ENCODE results near the gene ABCF3. TPM values are rescaled to one million over a fixed set of nuclear protein-coding genes. Genes with fewer than 3 reads are reported as not detected.

The ABCF3 gene
- total RNA-seq, 1 donor: 32.4 TPM

DNA sequence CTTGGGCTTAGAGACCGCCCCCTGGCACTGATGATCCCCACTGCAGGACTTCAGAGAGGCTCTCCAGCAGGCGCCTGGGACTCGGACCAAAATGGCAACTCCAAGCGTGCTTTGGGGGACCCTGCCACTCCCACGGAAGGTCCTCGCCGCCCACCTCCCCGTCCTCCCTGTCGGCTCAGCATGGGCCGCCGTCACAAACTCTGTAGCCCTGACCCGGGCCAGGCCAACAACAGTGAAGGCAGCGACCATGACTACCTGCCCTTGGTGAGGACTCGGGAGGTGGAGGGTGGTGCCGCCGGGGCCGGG is 55.1 kb downstream of the ABCF3 start:
- no peak overlapping the region for H3K4me3 ChIP-seq (ENCODE audit: low read depth, low read length)
- TF ChIP-seq, protein P1, sequence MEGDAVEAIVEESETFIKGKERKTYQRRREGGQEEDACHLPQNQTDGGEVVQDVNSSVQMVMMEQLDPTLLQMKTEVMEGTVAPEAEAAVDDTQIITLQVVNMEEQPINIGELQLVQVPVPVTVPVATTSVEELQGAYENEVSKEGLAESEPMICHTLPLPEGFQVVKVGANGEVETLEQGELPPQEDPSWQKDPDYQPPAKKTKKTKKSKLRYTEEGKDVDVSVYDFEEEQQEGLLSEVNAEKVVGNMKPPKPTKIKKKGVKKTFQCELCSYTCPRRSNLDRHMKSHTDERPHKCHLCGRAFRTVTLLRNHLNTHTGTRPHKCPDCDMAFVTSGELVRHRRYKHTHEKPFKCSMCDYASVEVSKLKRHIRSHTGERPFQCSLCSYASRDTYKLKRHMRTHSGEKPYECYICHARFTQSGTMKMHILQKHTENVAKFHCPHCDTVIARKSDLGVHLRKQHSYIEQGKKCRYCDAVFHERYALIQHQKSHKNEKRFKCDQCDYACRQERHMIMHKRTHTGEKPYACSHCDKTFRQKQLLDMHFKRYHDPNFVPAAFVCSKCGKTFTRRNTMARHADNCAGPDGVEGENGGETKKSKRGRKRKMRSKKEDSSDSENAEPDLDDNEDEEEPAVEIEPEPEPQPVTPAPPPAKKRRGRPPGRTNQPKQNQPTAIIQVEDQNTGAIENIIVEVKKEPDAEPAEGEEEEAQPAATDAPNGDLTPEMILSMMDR (IDR thresholded peaks at IDR 0.05; ENCODE audit: insufficient read depth, low read length): no peak
- DNase-seq (ENCODE audit: low read depth): no peak

DNA sequence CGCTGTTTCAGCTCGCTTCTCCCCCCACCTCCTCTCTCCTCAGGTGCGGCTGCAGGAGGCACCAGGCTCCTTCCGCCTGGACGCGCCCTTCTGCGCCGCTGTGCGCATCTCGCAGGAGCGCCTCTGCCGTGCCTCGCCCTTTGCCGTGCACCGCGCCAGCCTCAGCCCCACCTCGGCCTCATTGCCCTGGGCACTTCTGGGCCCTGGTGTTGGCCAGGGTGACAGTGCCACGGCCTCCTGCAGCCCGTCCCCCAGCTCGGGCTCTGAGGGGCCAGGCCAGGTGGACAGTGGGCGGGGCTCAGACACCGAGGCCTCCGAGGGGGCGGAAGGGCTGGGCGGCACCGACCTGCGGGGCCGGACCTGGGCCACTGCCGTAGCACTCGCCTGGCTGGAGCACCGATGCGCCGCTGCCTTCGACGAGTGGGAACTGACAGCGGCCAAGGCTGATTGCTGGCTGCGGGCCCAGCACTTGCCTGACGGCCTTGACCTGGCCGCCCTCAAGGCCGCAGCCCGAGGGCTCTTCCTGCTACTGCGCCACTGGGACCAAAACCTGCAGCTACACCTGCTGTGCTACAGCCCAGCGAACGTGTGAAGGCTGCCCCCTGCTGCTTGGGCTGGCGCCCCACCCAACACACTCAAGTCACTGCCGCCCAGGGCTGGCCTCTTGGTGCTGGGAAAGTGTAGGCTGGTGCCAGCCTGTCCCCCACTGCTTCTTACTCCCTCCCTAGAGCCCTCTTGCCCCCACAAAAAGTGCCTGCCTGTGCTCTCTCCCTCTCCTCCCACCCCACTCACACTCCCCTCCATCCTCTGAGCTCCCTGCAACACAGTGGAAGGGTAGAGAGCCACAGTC is 55.7 kb downstream of the ABCF3 start:
- TF ChIP-seq, protein P1 (IDR thresholded peaks at IDR 0.05; ENCODE audit: insufficient read depth, low read length): peak; percentile 68
- H3K4me3 ChIP-seq (ENCODE audit: low read depth, low read length): no peak overlapping the region
- DNase-seq (ENCODE audit: low read depth): peak; percentile 36

DNA sequence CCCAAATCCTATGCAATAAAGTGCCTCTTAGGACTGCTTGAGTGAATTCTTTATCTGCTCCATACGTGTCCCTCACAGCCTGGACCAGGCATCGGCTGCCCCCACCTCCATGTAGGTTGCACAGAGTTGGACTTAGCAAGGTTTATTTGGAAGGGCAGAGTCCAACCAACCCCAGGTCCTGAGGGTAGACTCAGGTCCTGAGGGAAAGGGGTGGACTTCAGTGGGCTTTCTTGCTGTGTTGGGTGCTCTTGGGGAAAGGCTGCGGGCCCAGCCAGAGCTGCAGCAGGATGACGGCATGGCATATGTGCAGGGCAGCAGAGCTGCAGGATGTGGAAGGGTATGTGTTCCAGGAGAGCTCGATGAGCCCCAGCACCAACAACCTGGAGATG is 56.3 kb downstream of the ABCF3 start:
- TF ChIP-seq, protein P1 (IDR thresholded peaks at IDR 0.05; ENCODE audit: insufficient read depth, low read length): no peak
- no peak overlapping the region for H3K4me3 ChIP-seq (ENCODE audit: low read depth, low read length)
- DNase-seq (ENCODE audit: low read depth): no peak

Small RNA genes within 50 kb of the gene (small RNA-seq; reads per million reads assigned to genes)
- not detected for gene MIR1224

Other genes starting within 250 kb of the ABCF3 start
- 21.2 and 24.2 TPM in 2 replicates for gene ABCC5, start 168.3 kb upstream of the ABCF3 start, total RNA-seq (ENCODE audit: low replicate concordance)
- not detected in 2 replicates for gene HTR3D, start 154.5 kb upstream of the ABCF3 start, total RNA-seq (ENCODE audit: low replicate concordance)
- gene HTR3C, start 133.2 kb upstream of the ABCF3 start, total RNA-seq (ENCODE audit: low replicate concordance): not detected in 2 replicates
- gene HTR3E, start 89.1 kb upstream of the ABCF3 start, total RNA-seq (ENCODE audit: low replicate concordance): not detected in 2 replicates
- 18.4 and 28.1 TPM in 2 replicates for gene EIF2B5, start 50.8 kb upstream of the ABCF3 start, total RNA-seq (ENCODE audit: low replicate concordance)
- gene DVL3, start 30.8 kb upstream of the ABCF3 start, total RNA-seq (ENCODE audit: low replicate concordance): 28.2 and 66.8 TPM in 2 replicates
- gene AP2M1, start 11.3 kb upstream of the ABCF3 start, total RNA-seq (ENCODE audit: low replicate concordance): 364 and 380 TPM in 2 replicates
- gene VWA5B2, start 43.4 kb downstream of the ABCF3 start, total RNA-seq (ENCODE audit: low replicate concordance): 0.72 TPM in 1 of 2 replicates, not detected in the other
- gene ALG3, start 62.8 kb downstream of the ABCF3 start, total RNA-seq (ENCODE audit: low replicate concordance): 12.2 and 34.0 TPM in 2 replicates
- gene EEF1AKMT4, start 63.5 kb downstream of the ABCF3 start, total RNA-seq (ENCODE audit: low replicate concordance): 1.6 and 2.5 TPM in 2 replicates
- gene CAMK2N2, start 75.4 kb downstream of the ABCF3 start, total RNA-seq (ENCODE audit: low replicate concordance): 0.09 and 0.41 TPM in 2 replicates
- not detected in 2 replicates for gene ECE2, start 89.8 kb downstream of the ABCF3 start, total RNA-seq (ENCODE audit: low replicate concordance)
- gene PSMD2, start 113.0 kb downstream of the ABCF3 start, total RNA-seq (ENCODE audit: low replicate concordance): 129 and 333 TPM in 2 replicates
- 234 and 292 TPM in 2 replicates for gene EIF4G1, start 128.4 kb downstream of the ABCF3 start, total RNA-seq (ENCODE audit: low replicate concordance)
- 14.0 and 19.1 TPM in 2 replicates for gene FAM131A, start 151.4 kb downstream of the ABCF3 start, total RNA-seq (ENCODE audit: low replicate concordance)
- 5.9 and 6.2 TPM in 2 replicates for gene CLCN2, start 175.4 kb downstream of the ABCF3 start, total RNA-seq (ENCODE audit: low replicate concordance)
- 70.1 and 127 TPM in 2 replicates for gene POLR2H, start 175.5 kb downstream of the ABCF3 start, total RNA-seq (ENCODE audit: low replicate concordance)
- gene THPO, start 192.0 kb downstream of the ABCF3 start, total RNA-seq (ENCODE audit: low replicate concordance): 0.49 TPM in 1 of 2 replicates, not detected in the other
- gene CHRD, start 193.9 kb downstream of the ABCF3 start, total RNA-seq (ENCODE audit: low replicate concordance): 0.36 and 4.6 TPM in 2 replicates